GM18951 (cell line): Measurements from ENCODE around the gene SPON1.
"Not testable (repeated sequence)": the region's sequence is repeated elsewhere in the genome, so short reads cannot be mapped to it uniquely, and the experiment has no call there.

Experiments used
- POLR2A ChIP-seq: IDR thresholded peaks from 4 replicates; pipeline ENCODE4 v1.6.1; 2011; ENCODE audit warnings: mild to moderate bottlenecking; ENCODE audit not compliant: insufficient read length, insufficient read depth; ENCODE audit errors: extremely low read depth
- in situ Hi-C: fragments of 300-500 bp; cut with MboI; formaldehyde crosslinking; loops from one replicate; pipeline ENCODE4 v1.12.0; 2022; ENCODE audit warnings: low sequenced_read_pairs, mixed read lengths, inconsistent platforms; ENCODE audit not compliant: unreplicated experiment

The SPON1 gene

DNA sequence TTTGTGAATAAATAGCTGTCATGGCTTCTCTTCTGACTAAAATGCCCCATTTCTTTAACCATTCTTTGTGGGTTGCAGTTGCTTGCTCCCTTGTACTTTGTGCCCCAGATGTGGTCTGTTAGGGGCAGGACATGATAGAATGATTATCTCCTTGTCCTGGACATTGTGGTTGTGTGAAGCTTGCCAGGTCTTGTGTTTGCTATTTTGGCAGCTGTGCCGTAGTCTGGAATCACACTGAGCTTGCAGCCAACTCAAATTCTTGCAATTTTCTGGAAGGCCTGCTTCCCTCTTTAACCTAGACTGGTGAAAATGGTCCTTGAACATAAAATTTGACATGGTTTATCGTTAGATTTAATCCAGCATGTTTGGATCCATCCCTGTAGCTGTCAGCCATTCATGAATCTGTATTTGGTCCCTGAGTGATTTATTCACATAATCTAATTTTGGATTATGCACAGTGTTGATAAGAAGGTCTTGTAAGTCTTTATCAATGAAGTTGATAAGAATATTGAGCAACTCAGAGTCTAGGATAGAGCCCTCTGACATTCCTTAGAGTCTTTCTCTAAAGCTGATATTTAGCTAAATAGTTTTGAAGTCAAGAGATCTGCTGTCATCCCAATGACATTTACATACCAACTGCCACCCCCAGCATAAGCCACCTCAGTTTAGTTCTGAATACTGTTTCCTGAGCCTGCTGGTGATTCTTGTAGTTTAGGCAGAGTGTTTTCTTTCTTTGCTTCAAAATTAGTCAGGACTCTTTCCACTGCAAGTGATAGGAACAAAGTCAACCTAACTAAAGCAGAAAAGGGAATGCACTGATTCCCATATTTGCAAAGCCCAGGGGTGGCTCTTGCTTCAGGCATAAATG, 9.8 kb downstream of the SPON1 start:
- in situ Hi-C loops, result loop anchor here (25.0 kb wide), 1 partner anchor 440 kb away; no protein-coding TSS in a partner anchor
- no peak for TF ChIP-seq POLR2A

DNA sequence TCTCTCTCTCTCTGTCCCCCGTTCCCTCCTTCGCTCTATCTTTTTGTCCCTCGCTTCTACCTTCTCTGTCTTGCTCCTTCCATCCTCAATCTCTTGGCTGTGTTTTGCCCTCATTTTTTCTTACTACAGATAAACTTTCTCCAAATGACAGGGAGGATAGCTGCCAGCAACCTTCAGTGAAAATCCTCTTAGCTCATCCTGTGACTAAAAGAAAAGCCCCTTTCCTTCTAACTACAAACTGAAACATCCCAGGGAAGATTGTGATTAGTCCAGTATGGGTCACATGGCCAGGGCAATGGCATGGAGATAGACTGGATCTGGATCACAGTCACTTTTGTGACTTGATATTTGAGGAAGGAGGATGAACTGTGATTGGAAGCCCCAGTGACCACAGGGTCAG, 10.4 kb downstream of the SPON1 start:
- TF ChIP-seq POLR2A, result no peak
- in situ Hi-C loops, result loop anchor here (25.0 kb wide), 1 partner anchor 439 kb away; no protein-coding TSS in a partner anchor

DNA sequence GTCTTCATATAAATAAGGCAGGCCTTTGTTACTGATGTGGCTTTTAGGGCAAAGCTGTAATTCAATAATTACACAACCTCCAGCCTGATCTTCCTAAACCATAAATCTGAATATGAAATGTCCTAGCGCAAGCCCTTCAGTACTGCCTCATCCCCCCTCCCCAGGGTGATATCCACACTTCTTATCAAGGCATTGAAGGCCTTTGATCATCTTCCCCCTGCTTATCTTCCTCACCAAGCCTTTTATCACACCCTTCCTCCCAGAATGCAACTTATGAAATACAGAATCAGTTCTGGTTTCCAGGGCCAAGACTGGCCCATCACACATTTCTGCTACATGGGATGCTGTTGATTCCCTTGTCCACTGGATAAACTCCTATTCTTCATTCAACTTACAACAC, 12.1 kb downstream of the SPON1 start:
- in situ Hi-C loops, result loop anchor here (25.0 kb wide), 1 partner anchor 438 kb away; no protein-coding TSS in a partner anchor
- TF ChIP-seq POLR2A, result no peak

DNA sequence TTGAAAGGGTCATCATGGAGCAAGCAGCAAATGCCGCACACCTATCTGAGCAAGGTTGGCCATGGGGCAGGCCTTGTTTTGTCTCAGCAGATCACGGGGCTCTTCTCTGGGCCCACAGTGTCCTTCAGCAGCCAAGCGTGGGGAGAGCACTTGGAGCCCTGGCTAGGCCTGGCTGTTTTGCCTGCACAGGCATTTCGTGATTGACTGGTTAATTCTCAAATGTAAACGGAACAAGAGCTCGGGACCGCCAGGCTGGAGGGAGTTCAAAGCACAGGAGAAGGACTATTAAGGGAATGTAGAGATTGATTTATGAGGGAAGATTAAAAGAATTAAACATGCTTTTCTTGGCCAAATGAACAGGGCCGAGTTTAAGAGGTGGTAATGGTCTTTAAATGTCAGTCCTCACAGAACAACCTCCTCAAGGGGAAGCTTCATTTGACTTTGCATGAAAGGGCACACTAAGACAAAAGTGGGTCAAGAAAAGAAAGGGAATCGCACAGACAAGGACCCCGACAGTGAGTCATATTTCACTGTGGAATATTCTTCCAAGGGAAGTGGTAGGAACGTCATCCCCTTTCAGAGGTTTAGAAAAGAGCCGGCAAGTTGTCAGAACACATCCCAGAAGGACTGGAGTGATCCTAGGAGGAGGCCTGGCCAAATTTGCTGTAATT, 20.7 kb downstream of the SPON1 start:
- TF ChIP-seq POLR2A, result no peak
- in situ Hi-C loops, result no loop called here

DNA sequence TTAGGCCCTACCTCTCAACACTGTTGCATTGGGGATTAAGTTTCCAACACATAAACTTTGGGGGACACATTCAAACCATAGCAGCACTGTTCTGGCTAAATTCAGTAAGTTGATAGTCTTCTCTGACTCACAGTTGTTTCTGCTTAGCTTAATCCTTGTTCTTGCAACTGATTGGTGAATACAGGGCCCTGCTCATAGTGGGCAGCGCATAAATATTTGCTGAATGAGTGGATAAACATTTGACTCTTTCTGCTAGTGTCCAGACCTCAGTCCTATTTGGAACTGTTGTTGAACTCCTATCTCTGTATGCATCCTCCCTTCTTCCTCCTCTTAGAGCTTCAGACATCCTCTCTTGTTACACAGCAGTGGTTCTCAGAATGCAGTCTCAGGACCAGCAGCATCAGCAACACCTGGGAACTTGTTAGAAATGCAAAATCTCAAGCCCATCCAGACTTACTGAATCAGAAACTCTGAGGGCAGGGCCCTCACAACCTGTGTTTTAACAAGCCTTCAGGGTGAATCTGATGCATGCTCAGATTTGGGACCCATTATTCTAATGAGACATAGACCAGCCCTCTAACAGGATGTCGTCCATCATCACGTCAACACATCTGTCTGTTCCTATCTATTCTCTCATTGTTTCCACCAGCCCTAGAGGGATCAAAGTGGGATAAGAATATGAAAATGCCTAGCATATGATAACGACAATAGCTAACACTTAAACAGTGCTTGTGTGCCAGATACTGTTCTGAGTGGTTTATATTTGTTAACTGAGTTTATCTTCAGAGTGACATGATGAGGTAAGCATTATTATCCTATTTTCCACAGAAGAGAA, 22.3 kb downstream of the SPON1 start:
- TF ChIP-seq POLR2A, result no peak
- in situ Hi-C loops, result no loop called here

DNA sequence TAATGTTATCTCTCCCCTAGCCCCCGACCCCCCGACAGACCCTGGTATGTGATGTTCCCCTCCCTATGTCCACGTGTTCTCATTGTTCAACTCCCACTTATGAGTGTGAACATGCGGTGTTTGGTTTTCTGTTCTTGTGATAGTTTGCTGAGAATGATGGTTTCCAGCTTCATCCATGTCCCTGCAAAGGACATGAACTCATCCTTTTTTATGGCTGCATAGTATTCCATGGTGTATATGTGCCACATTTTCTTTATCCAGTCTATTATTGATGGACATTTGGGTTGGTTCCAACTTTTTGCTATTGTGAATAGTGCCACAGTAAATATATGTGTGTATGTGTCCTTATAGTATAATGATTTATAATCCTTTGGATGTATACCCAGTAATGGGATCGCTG, 24.2 kb downstream of the SPON1 start:
- in situ Hi-C loops, result not testable (repeated sequence)

DNA sequence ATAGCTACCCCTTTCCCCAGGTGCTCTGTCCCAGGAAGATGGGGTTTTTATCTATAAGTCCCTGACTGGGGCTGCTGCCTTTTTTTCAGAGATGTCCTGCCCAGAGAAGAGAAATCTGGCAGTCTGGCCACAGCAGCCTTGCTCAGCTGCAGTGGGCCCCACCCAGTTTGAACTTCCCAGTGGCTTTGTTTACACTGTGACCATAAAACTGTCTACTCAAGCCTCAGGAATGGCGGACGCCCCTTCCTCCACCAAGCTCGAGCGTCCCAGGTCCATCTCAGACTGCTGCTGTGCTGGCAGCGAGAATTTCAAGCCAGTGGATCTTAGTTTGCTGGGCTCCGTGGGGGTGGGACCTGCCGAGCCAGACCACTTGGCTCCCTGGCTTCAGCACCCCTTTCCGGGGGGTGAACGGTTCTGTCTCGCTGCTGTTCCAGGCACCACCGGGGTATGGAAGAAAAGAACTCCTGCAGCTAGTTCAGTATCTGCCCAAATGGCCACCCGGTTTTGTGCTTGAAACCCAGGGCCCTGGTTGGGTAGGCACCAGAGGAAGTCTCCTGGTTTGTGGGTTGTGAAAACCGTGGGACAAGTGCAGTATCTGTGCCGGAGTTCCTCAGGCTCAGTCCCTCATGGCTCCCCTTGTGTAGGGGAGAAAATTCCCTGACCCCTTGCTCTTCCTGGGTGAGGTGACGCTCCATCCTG, 29.8 kb downstream of the SPON1 start:
- in situ Hi-C loops, result not testable (repeated sequence)

DNA sequence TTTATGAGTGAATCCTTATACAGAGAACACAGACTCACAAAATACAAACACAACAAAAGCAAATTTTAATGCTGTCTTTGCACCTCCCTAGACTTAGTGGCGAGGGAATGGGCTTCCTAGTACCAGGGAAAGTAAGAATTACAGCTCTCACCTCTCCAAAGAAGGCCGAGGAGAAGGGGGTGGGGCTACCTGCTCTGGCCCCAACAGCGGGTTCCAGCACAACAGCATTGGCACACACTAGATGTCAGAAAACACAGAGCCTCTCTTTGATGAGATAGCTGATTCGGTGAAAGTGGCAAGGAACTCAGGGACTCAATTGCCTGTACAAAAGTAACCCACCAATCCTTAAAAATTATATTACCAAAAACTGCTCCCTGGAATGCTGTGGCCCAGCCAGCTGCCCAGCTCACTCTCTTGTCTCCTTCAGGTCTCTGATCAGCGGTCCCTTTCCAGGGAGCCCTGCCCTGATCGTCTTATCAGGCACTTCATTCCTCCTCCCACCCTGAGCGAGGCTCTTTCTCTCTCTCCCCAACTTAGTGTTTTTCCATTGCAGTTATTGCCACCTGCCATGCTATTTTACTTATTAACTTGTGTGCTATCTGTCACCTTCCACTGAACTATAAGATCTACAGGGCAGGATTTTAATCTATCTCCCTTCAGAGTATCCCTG, 30.7 kb downstream of the SPON1 start:
- in situ Hi-C loops, result no loop called here

DNA sequence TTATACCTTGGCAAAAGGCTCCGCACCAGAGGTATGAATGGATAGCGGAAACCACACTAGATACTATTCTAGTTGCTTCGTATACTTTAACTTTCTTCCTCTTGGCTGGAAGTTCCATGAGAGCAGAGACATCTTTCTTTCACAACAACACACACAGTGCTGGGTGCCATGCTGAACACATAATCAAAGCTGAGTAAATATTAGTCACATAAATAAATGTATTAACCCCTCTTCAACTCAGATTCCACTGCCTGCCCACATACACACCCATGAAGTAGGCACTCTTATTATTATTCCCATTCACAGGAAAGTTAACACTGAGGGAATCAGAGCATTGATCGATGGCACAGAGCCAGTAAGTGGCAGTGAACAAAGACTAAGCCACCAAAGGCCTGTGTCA, 35.4 kb downstream of the SPON1 start:
- no peak for TF ChIP-seq POLR2A
- in situ Hi-C loops, result no loop called here

More for the DNA sequence above, 30.7 kb downstream of the SPON1 start:
- no peak for TF ChIP-seq POLR2A

DNA sequence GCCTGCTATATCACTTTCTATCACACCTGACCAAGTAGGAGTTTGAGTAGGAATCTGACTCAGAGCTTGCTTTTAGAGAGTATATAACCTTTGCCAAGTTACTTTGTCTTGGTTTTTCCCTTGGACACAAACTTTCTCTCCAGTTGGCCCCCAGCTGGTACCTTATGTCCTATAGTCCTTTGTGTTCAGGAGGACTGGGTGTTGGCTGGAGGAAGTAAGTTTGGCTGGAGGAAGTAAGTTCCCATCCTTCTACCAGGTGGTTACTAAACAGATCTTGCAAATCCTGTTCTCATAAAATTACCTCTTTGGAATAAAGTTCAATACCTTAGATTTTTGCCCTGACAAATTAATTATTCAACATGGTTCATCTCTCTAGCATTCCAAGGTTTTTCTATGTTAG, 37.2 kb downstream of the SPON1 start:
- no peak for TF ChIP-seq POLR2A
- in situ Hi-C loops, result no loop called here

DNA sequence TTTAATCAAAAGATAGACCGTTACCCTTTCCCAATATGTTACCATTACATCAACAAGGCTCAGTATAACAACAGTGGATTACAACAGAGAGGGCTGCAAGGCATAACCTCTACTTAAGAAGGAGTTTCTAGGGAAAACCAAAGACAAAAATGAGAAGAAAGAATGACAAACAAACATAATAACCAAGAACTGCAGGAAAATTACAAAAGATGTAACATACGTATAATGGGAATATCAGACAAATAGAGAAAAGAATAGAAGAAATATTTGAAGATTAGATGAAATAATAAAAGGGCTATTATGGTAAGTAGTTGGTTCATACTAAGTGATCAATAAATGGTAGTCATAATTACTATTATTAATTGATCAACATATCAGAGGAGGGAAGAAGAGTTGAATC, 39.1 kb downstream of the SPON1 start:
- in situ Hi-C loops, result no loop called here
- TF ChIP-seq POLR2A, result no peak

DNA sequence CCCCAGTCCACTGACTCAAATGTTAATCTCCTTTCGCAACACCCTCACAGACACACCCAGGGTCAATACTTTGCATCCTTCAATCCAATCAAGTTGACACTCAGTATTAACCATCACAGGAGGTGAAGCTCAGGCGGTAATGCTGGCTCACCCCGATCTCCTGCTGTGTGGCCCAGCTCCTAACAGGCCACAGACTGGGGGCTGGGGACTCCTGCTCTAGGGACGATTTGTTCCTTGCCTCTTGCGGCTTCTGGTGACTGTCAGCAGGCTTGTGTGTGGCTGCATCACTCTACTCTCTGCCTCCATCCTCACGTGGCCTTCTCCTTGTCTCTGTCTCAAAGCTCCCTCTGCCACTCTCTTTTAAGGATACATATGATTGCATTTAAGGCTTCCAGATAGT, 45.0 kb downstream of the SPON1 start:
- in situ Hi-C loops, result no loop called here
- no peak for TF ChIP-seq POLR2A
